HG03354 (cell line): Measurements from ENCODE around the gene DYSF.

Experiments
- ATAC-seq: cut with Tn5 transposase; IDR thresholded peaks from one replicate; pipeline ENCODE4 v1.9.1; 2021; ENCODE audit warnings: mild to moderate bottlenecking; ENCODE audit not compliant: unreplicated experiment, poor library complexity, severe bottlenecking

DYSF gene

GRCh38 chr2:71675296-71675695 lies 221.9 kb downstream of the DYSF start:
- ATAC-seq = no peak

- ATAC-seq = no peak
Measured at GRCh38 chr2:71678874-71679273, 225.5 kb downstream of the DYSF start.

GRCh38 chr2:71679491-71679890 lies 226.1 kb downstream of the DYSF start:
- ATAC-seq = no peak

GRCh38 chr2:71680925-71681324 lies 227.6 kb downstream of the DYSF start:
- ATAC-seq = no peak

GRCh38 chr2:71681626-71682025 lies 228.3 kb downstream of the DYSF start:
- ATAC-seq = no peak

- ATAC-seq = no peak
Measured at GRCh38 chr2:71682341-71682740, 229.0 kb downstream of the DYSF start.

- ATAC-seq = no peak
Measured at GRCh38 chr2:71683070-71683469, 229.7 kb downstream of the DYSF start.

- ATAC-seq = no peak
Measured at GRCh38 chr2:71683666-71684065, 230.3 kb downstream of the DYSF start.

- no peak for ATAC-seq
Measured at GRCh38 chr2:71684226-71685072, 231.1 kb downstream of the DYSF start.

GRCh38 chr2:71685073-71685848 lies 231.9 kb downstream of the DYSF start:
- no peak for ATAC-seq

GRCh38 chr2:71685941-71686611 lies 232.7 kb downstream of the DYSF start:
- no peak for ATAC-seq

GRCh38 chr2:71686781-71687180 lies 233.4 kb downstream of the DYSF start:
- ATAC-seq = no peak

- ATAC-seq = no peak
Measured at GRCh38 chr2:71687412-71687811, 234.1 kb downstream of the DYSF start.

GRCh38 chr2:71688530-71688929 lies 235.2 kb downstream of the DYSF start:
- no peak for ATAC-seq

- ATAC-seq = no peak
Measured at GRCh38 chr2:71689393-71689792, 236.0 kb downstream of the DYSF start.

GRCh38 chr2:71689968-71690834 lies 236.8 kb downstream of the DYSF start:
- no peak for ATAC-seq

- no peak for ATAC-seq
Measured at GRCh38 chr2:71690876-71691475, 237.6 kb downstream of the DYSF start.

- no peak for ATAC-seq
Measured at GRCh38 chr2:71691747-71692441, 238.5 kb downstream of the DYSF start.
